K562 (cell line): ENCODE data around the gene DNAH1. TPM values are rescaled to one million over a fixed set of nuclear protein-coding genes. Genes with fewer than 3 reads are reported as not detected.

Source experiments
- ATAC-seq: fragments of 200-7000 bp; cut with Tn5 transposase; 3 replicates; pipeline ENCODE4 v1.9.1; 2020; ENCODE audit warnings: moderate library complexity
- BruUV-seq: library from RNA; stranded (reverse); fragments of 400-500 nt; replicated peaks from 2 replicates; lab custom pipeline; 2021; lab: Mats Ljungman, UMichigan
- CTCF ChIA-PET: fragments of 300-600 bp; formaldehyde crosslinking; extraction: SDS; loops from one replicate; lab custom pipeline; 2021; ENCODE audit warnings: low intra/inter-chr PET ratio; lab: Yijun Ruan, JAX
- POLR2A ChIA-PET: fragments of 300-600, 350-650 bp; sonication (Branson Sonifier 250); formaldehyde crosslinking; extraction: SDS; loops from one replicate; lab custom pipeline; 2021; ENCODE audit warnings: antibody characterized with exemption, inconsistent platforms; lab: Yijun Ruan, JAX
- DNase-seq, 4 experiments: peaks; one replicate each; pipeline versions ENCODE4 v3.0.0 to v3.0.0-alpha.2; 2011 to 2018; ENCODE audit warnings: low spot score in 3 of 4, mixed read lengths in 3 of 4; ENCODE audit errors: extremely low read depth in 1 of 4
- FAIRE-seq: peaks from 2 replicates; lab custom pipeline; 2011; peaks lifted over from hg19 to GRCh38; lab: Jason Lieb, UNC
- H2AFZ ChIP-seq: 2 replicates; pipeline ENCODE4 v1.6.0; 2011; ENCODE audit warnings: low read depth, low read length, control low read depth, inconsistent platforms
- H3K27ac ChIP-seq: fragments of 200-600 bp; 3 replicates; pipeline ENCODE4 v1.8.0; 2011; ENCODE audit warnings: low read depth, mild to moderate bottlenecking, control low read depth, inconsistent platforms, low read length, moderate library complexity, mixed read lengths; ENCODE audit errors: extremely low read depth
- H3K27me3 ChIP-seq, 2 experiments: fragments of 300-600 bp in 1 of 2; 2 replicates in 1 of 2; 3 replicates in 1 of 2; pipeline versions ENCODE4 v1.6.0 to v1.8.0; 2011; ENCODE audit warnings: inconsistent platforms in 2 of 2, low read length in 2 of 2, mild to moderate bottlenecking in 1 of 2, mixed read lengths in 1 of 2, moderate library complexity in 1 of 2; ENCODE audit not compliant: control insufficient read depth in 2 of 2, insufficient read depth in 2 of 2
- H3K36me3 ChIP-seq: fragments of 300-600 bp; 3 replicates; pipeline ENCODE4 v1.8.0; 2011; ENCODE audit warnings: mild to moderate bottlenecking, low read length, inconsistent platforms; ENCODE audit not compliant: control insufficient read depth, insufficient read depth
- H3K4me1 ChIP-seq, 2 experiments: fragments of 200-600 bp in 1 of 2; replicated peaks in 1 of 2; 2 replicates in 1 of 2; 3 replicates in 1 of 2; pipeline versions ENCODE4 v1.5.1 to v1.8.0; 2011; ENCODE audit warnings: inconsistent platforms in 2 of 2, low read length in 2 of 2, mild to moderate bottlenecking in 1 of 2, mixed read lengths in 1 of 2, moderate library complexity in 1 of 2; ENCODE audit not compliant: control insufficient read depth in 2 of 2, insufficient read depth in 2 of 2
- H3K4me2 ChIP-seq: 2 replicates; pipeline ENCODE4 v1.6.1; 2011; ENCODE audit warnings: low read length, control low read depth, inconsistent platforms, mixed read lengths; ENCODE audit not compliant: insufficient read depth
- H3K4me3 ChIP-seq: fragments of 200-600 bp; sonication (generic), shearing (Covaris generic); 2 replicates; pipeline ENCODE4 v1.5.1; 2016; ENCODE audit warnings: control low read depth, inconsistent platforms
- H3K79me2 ChIP-seq: fragments of 200-600 bp; 3 replicates; pipeline ENCODE4 v1.8.0; 2011; ENCODE audit warnings: low read length, inconsistent platforms; ENCODE audit not compliant: control insufficient read depth, insufficient read depth
- H3K9ac ChIP-seq, 2 experiments: 2 replicates each; pipeline versions ENCODE4 v1.6.0 to v1.6.1; 2011; ENCODE audit warnings: low read depth in 2 of 2, low read length in 2 of 2, control low read depth in 1 of 2, inconsistent platforms in 1 of 2, mild to moderate bottlenecking in 1 of 2, mixed read lengths in 1 of 2; ENCODE audit not compliant: insufficient read depth in 1 of 2
- H3K9me1 ChIP-seq: one replicate; pipeline ENCODE4 v1.6.0; 2011; ENCODE audit warnings: inconsistent platforms, mild to moderate bottlenecking, low read length, moderate library complexity; ENCODE audit not compliant: control insufficient read depth, insufficient read depth
- H3K9me3 ChIP-seq: replicated peaks from 2 replicates; pipeline ENCODE4 v1.5.1; 2011; ENCODE audit warnings: low read depth, low read length, inconsistent platforms; ENCODE audit not compliant: control insufficient read depth, insufficient read depth
- H4K20me1 ChIP-seq: replicated peaks from 2 replicates; pipeline ENCODE4 v1.6.1; 2011; ENCODE audit warnings: low read length, inconsistent platforms, mixed read lengths; ENCODE audit not compliant: control insufficient read depth, insufficient read depth
- DEAF1 ChIP-seq: fragments of 450-650 bp; formaldehyde crosslinking; IDR thresholded peaks from 2 replicates; pipeline ENCODE4 v1.4.0; 2020; ENCODE audit warnings: mild to moderate bottlenecking, moderate library complexity
- HNRNPL ChIP-seq: fragments of 200-400 bp; formaldehyde crosslinking; IDR thresholded peaks from 2 replicates; pipeline ENCODE4 v1.6.1; 2017; ENCODE audit warnings: low read depth, mild to moderate bottlenecking, low read length
- POLR2G ChIP-seq: fragments of 200-400 bp; formaldehyde crosslinking; IDR thresholded peaks from 2 replicates; pipeline ENCODE4 v1.6.1; 2017; ENCODE audit warnings: low read depth, mild to moderate bottlenecking, antibody characterized with exemption, low read length, moderate library complexity
- RAD21 ChIP-seq, 2 experiments: fragments of 250-450 bp in 1 of 2; fragments of 450-650 bp in 1 of 2; sonication (Bioruptor Pico) in 1 of 2; formaldehyde crosslinking in 1 of 2; IDR thresholded peaks in 1 of 2; conservative IDR thresholded peaks in 1 of 2; 2 replicates each; pipeline versions ENCODE4 v1.4.0 to v1.8.0; 2020 to 2022; ENCODE audit warnings: mild to moderate bottlenecking in 2 of 2, moderate library complexity in 1 of 2
- RBFOX2 ChIP-seq: fragments of 200-400 bp; formaldehyde crosslinking; IDR thresholded peaks from 2 replicates; pipeline ENCODE4 v1.6.1; 2017; ENCODE audit warnings: low read depth, mild to moderate bottlenecking, low read length, moderate library complexity
- STAG1 ChIP-seq: sonication (generic); formaldehyde crosslinking; IDR thresholded peaks from 2 replicates; pipeline ENCODE4 v1.5.0; 2020; ENCODE audit warnings: missing genetic modification reagents, borderline replicate concordance
- THAP7 ChIP-seq: fragments of 250-450 bp; sonication (Bioruptor Pico); IDR thresholded peaks from 2 replicates; pipeline ENCODE4 v1.5.0; 2021
- ZBTB49 ChIP-seq: sonication (generic); formaldehyde crosslinking; IDR thresholded peaks from 2 replicates; pipeline ENCODE4 v1.8.0; 2022; ENCODE audit warnings: missing genetic modification reagents, mild to moderate bottlenecking, borderline replicate concordance
- WGBS: fragments of 100-300 bp; shearing (Covaris generic); methylation state at CpG from one replicate; pipeline ENCODE4 v1.1.6; 2016; ENCODE audit warnings: low coverage, mixed read lengths; ENCODE audit not compliant: insufficient coverage; ENCODE audit errors: missing lambda C conversion rate; 5-methylcytosine and 5-hydroxymethylcytosine counted together
- in situ Hi-C: fragments of 300-500 bp; cut with MboI; formaldehyde crosslinking; loops from 4 replicates; pipeline ENCODE4 v1.15.0; 2018; ENCODE audit warnings: inconsistent platforms, mixed read lengths
- intact Hi-C: fragments of 100-400 bp; cut with micrococcal nuclease; formaldehyde crosslinking; loops from 2 replicates; pipeline ENCODE4 v1.14.2; 2022
- polyA plus RNA-seq, 8 experiments: library from polyadenylated mRNA; depleted of rRNA in 4 of 8; stranded (reverse) in 5 of 8; unstranded in 3 of 8; fragments of >200 nt; fragmentation: Nextera tagmentation in 2 of 8; fragmentation: Illumina TruSeq in 1 of 8; extraction: Ambion mirVana in 2 of 8; extraction: Trizol in 1 of 8; gene quantifications; 2 replicates each; pipeline versions ENCODE4 v1.2.1 to v1.2.3, GENCODE V29; 2011 to 2014; ENCODE audit warnings: inconsistent platforms in 1 of 8, missing spikeins in 1 of 8
- total RNA-seq, 7 experiments: library from RNA; depleted of rRNA in 6 of 7; stranded (reverse); fragments of >200 nt in 6 of 7; fragmentation: Illumina TruSeq in 2 of 7; extraction: Trizol in 2 of 7; gene quantifications; 2 replicates each; pipeline versions ENCODE4 v1.2.1 to v1.2.3, GENCODE V29; 2011 to 2021; ENCODE audit warnings: low replicate concordance in 1 of 7

The DNAH1 gene
- total and polyA plus RNA-seq, 9 of the 15 experiments (the other 6 are each of a cell fraction or from before 2014, with no cell fraction given), result 0.04 to 0.84 (median 0.50) TPM

- TF ChIP-seq THAP7 (no peak), STAG1 (CRISPR knock-in tag) (peak; percentile 58; the same call in 1 of the 2 replicates), RAD21 (CRISPR knock-in tag; conservative IDR thresholded peaks at IDR 0.05 in 1 of 2, IDR thresholded peaks at IDR 0.05 in 1 of 2) (peak; percentile 80 to 87), DEAF1 (peak; percentile 45; the same call in 1 of the 2 replicates)
Measured at GRCh38 chr3:52291508-52292181, 24.5 kb upstream of the DNAH1 start (continued).

- Histone ChIP-seq H3K36me3 (peaks cover 4% of the 10 kb centered on the region; the same call in 2 of the 3 replicates), H2AFZ (no peak overlapping the region), H3K27ac (no peak overlapping the region), H3K9me1 (peaks cover 3% of the 10 kb centered on the region), H4K20me1 (no peaks in the 10 kb centered on the region), H3K4me3 (no peak overlapping the region), H3K27me3 (no peaks in the 10 kb centered on the region), H3K4me2 (no peak overlapping the region), H3K9me3 (no peaks in the 10 kb centered on the region), H3K79me2 (peaks cover 10% of the 10 kb centered on the region; the same call in 2 of the 3 replicates), H3K4me1 (peaks cover 10 to 28% of the 10 kb centered on the region in 2 experiments; a peak in 4 of 5 replicates), H3K9ac (peak overlapping the region in 1 of 2 experiments; percentile 15; a peak in 1 of 4 replicates)
- no peak for DNase-seq
- ChIA-PET CTCF (interaction anchor here (1.9 to 2.4 kb wide), 2 partner anchors 47 to 93 kb away, joined by 10 to 36 read pairs; no protein-coding TSS in a partner anchor), POLR2A (no interaction called here)
- TF ChIP-seq POLR2G (peak; percentile 31; the same call in 1 of the 2 replicates), ZBTB49 (CRISPR knock-in tag) (no peak), RBFOX2 (peak; percentile 48; the same call in 1 of the 2 replicates), HNRNPL (no peak)
- BruUV-seq, result no TSS peak
- no peak for FAIRE-seq
- intact Hi-C loops (loop anchor here (5.0 kb wide), 1 partner anchor 155 kb away; the partner anchor contains the start of gene SEMA3G), in situ Hi-C loops (loop anchor here (5.0 to 10.0 kb wide), 3 partner anchors 50 to 152 kb away; partner anchors contain the start of gene SEMA3G)
- no peak for ATAC-seq
- WGBS, result 84% methylated on average over 13 of the region's 20 CpGs
Measured at GRCh38 chr3:52292247-52293065, 23.7 kb upstream of the DNAH1 start.
